Adipocyte (in vitro differentiated cells): ENCODE data around the gene CNEP1R1.

Experiments
- DNase-seq: peaks from one replicate; pipeline ENCODE4 v3.0.0-alpha.2; 2015; ENCODE audit warnings: low read depth
- H3K27me3 ChIP-seq: replicated peaks from 2 replicates; pipeline ENCODE4 v1.7.0; 2013; ENCODE audit warnings: mild to moderate bottlenecking, low read length, moderate library complexity; ENCODE audit not compliant: control insufficient read depth, insufficient read depth
- H3K36me3 ChIP-seq: 2 replicates; pipeline ENCODE4 v1.7.0; 2013; ENCODE audit warnings: low read length, mild to moderate bottlenecking, moderate library complexity; ENCODE audit not compliant: control insufficient read depth, insufficient read depth, severe bottlenecking
- H3K4me1 ChIP-seq: 2 replicates; pipeline ENCODE4 v1.7.0; 2013; ENCODE audit warnings: mild to moderate bottlenecking, low read length, moderate library complexity; ENCODE audit not compliant: control insufficient read depth, insufficient read depth
- H3K4me3 ChIP-seq: 2 replicates; pipeline ENCODE4 v1.7.0; 2013; ENCODE audit warnings: mild to moderate bottlenecking, low read length, moderate library complexity
- H3K9ac ChIP-seq: 2 replicates; pipeline ENCODE4 v1.7.0; 2013; ENCODE audit warnings: mild to moderate bottlenecking, low read length, moderate library complexity
- H3K9me3 ChIP-seq: 2 replicates; pipeline ENCODE4 v1.7.0; 2013; ENCODE audit warnings: mild to moderate bottlenecking, low read length, moderate library complexity; ENCODE audit not compliant: control insufficient read depth

CNEP1R1 gene, protein sequence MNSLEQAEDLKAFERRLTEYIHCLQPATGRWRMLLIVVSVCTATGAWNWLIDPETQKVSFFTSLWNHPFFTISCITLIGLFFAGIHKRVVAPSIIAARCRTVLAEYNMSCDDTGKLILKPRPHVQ

DNA sequence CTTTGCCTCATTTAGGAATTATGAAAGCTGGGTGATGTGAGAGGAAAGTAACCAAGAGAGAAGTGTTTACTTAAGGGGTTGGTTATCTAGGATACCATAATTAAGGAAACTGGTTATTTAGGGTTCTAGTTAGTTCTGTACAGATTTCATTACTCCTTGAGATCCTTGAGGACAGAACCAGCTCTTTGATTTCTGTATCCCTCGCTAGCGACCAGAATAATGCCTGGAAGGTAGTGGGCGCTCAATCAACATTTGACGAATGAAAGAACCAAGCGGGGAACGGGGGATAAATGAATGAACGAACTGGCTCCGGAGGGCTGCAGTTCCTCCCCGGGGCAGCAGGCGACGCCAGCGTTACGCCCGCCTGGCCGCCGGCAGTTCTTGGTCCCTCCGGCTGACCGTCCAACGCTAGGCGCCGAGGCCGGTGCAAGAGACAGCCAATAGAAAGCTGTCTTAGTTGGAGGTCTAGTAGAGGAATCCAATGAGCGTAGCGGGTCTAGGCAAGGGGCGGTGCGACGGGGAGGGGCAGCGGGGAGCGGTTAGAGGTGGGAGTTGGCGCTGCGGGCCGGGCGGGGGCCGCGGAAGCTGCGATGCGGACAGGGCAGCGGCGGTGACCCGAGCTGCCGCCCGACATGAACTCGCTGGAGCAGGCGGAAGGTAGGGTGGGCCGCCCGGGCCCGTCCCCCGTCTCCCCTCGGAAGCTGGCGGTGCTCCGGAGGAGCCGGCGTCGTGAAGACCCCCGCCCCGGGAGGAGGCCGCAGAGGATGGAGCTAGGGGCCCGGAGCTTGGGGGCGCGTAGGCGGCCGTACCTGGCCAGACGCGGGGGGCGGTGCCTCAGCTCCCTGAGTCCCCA is at the start of gene CNEP1R1:
Gene CNEP1R1, plus strand, starts transcription at position 542 of the 853 bp plus-strand sequence. Its CDS starts 91 bp downstream, at position 633.
- H3K4me3 ChIP-seq: peak within 1 kb of the TSS; percentile 99
- H3K36me3 ChIP-seq: peaks cover 8% of the 10 kb centered on the region
- peak; percentile 98 for DNase-seq
- H3K9ac ChIP-seq: peak within 1 kb of the TSS; percentile 94
- H3K27me3 ChIP-seq: peaks cover 3% of the 10 kb centered on the region
- H3K4me1 ChIP-seq: peaks cover 12% of the 10 kb centered on the region
- no peaks in the 10 kb centered on the region for H3K9me3 ChIP-seq

DNA sequence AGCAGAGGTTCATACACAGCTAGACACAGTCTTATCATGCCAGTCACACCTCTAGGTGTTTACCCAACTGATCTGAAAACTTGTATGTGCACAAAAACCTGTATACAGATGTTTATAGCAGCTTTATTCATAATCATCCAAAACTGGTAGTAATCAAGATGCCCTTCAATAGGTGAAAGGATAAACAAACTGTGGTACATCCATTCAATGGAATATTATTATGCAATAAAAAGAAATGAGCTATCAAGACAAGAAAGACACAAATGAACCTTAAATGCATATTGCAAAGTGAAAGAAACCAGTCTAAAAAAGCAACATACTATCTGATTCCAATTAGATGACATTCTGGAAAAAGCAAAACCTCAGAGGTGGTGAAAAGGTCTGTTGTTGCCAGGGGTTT is 47.6 kb upstream of the CNEP1R1 start:
- Histone ChIP-seq H3K9me3 (peaks cover 9% of the 10 kb centered on the region), H3K4me1 (no peaks in the 10 kb centered on the region), H3K36me3 (no peaks in the 10 kb centered on the region), H3K9ac (no peak overlapping the region), H3K4me3 (no peak overlapping the region), H3K27me3 (peaks cover 10% of the 10 kb centered on the region)
- DNase-seq: no peak

DNA sequence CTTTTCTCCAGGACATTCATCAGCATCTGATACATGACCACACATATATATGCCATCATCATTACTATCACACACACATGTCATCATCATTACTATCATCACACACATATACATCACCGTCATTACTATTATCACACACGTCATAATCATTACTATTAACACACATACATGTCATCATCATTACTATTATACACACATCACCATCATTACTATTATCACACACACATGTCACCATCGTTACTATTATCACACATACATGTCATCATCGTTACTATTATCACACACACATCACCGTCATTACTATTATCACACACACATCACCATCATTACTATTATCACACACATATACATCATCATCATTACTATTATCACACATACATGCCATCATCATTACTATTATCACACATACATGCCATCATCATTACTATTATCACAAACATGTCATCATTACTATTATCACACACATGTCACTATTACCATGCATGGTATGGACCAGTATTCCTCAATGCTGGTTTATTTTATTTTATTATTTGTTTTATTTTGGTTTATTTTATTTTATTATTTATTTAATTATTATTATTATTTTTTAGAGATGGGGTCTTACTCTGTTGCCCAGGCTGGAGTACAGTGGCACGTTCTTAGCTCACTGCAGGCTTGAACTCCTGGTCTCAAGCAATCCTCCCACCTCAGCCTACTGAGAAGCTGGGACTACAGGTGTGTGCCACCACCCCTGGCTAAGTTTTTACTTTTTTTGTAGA is 46.3 kb upstream of the CNEP1R1 start:
- H3K9me3 ChIP-seq: peaks cover 9% of the 10 kb centered on the region
- no peaks in the 10 kb centered on the region for H3K4me1 ChIP-seq
- DNase-seq: no peak
- no peaks in the 10 kb centered on the region for H3K36me3 ChIP-seq
- H3K9ac ChIP-seq: no peak overlapping the region
- peaks cover 6% of the 10 kb centered on the region for H3K27me3 ChIP-seq
- no peak overlapping the region for H3K4me3 ChIP-seq

DNA sequence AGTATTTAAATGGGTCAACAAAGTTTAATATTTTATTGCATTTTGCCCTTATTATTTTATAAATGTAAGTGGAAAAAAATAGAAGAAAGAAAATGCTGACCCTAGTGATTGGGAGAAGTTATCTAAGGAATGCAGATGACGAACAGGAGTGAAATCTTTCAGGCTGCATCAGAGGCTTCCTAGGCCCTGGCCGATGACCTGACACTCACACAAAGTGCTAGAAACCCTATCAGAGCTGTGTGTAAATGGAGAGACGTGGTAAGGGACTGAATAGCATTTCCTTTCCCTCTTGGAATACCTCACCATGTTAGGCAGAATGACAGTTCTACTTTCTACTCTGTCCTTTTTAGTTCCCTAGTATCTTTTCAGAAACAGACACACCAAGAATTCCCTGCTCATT is 44.9 kb upstream of the CNEP1R1 start:
- Histone ChIP-seq H3K27me3 (peaks cover 6% of the 10 kb centered on the region), H3K4me1 (no peaks in the 10 kb centered on the region), H3K4me3 (no peak overlapping the region), H3K9ac (no peak overlapping the region), H3K9me3 (peaks cover 9% of the 10 kb centered on the region), H3K36me3 (no peaks in the 10 kb centered on the region)
- no peak for DNase-seq

DNA sequence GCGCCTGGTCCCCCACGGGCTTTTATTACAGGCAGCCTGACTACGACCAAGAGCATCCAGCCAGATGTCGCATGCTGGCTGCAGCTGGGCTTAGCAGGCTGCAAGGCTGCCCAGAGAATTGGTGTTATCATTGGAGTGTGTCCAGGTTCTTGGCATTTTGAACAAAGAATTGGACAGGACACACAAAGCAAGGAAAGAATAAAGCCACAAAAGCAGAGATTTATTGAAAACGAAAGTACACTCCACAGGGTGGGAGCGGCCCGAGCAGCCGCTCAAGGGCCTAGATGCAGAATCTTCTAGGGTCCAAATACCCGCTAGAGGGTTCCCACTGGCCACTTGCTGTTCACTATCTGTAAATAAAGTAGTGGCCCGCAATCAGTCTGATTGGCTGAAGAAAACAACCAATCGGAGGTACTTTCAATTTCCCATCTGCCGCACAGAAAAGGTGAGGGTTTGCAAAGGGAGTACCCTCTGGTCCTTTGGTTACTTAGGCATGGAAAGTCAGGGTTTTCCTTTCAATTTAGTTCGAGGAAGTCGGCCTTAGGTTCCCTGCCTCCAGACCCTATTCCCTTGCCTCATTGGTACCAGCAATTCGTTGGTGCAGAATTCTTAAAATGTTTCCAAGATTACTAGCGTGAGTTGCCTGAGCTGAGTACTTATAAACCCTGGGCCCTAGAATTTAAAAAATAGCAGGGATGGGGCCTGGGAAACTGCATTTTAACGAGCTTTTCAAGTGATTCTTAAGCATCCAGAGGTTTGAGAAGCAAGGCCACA is 38.5 kb upstream of the CNEP1R1 start:
- H3K9me3 ChIP-seq: no peaks in the 10 kb centered on the region
- DNase-seq: peak; percentile 25
- H3K4me1 ChIP-seq: no peaks in the 10 kb centered on the region

DNA sequence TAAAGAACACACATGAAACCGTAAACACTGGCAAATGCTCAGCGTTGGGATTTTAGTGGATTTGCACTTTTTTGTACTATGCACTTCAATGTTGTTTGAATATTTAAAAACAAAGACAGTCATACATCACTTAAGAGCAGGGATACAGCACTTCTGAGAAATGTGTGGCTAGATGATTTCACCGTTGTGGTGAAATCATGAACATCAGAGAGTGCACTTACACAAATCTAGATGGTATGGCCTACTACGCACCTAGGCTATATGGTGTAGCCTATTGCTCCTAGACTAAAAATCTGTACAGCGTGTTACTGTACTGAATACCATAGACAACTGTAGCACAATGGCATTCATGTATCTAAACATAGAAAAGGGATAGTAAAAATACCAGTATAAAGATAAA is 37.6 kb upstream of the CNEP1R1 start:
- no peak overlapping the region for H3K9ac ChIP-seq
- no peaks in the 10 kb centered on the region for H3K27me3 ChIP-seq
- no peak overlapping the region for H3K4me3 ChIP-seq
- no peaks in the 10 kb centered on the region for H3K9me3 ChIP-seq
- H3K36me3 ChIP-seq: no peaks in the 10 kb centered on the region
- no peak for DNase-seq
- H3K4me1 ChIP-seq: no peaks in the 10 kb centered on the region

More for the DNA sequence above, 38.5 kb upstream of the CNEP1R1 start:
- no peaks in the 10 kb centered on the region for H3K36me3 ChIP-seq
- H3K4me3 ChIP-seq: no peak overlapping the region
- H3K27me3 ChIP-seq: no peaks in the 10 kb centered on the region
- no peak overlapping the region for H3K9ac ChIP-seq

DNA sequence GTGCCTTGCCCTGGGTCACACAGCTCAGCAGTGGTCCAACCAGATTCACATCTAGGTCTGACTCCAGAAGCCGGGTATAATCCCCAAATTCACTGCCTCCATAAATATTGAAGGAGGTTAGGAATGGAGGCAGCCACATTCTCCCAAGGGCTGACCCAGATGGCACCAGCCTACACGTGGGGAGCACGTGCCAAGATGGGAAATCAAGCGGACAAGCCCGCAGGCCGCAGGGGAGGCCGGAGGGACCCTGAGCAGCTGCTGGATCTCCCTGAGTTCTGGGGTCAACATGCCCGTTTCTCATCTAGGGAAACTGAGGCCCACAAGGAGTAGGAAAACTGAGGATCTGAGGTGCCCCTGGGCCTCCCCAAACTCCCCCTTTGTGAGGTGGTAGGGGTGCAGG is 32.2 kb upstream of the CNEP1R1 start:
- Histone ChIP-seq H3K27me3 (peaks cover 15% of the 10 kb centered on the region), H3K9me3 (peaks cover 7% of the 10 kb centered on the region), H3K4me1 (no peaks in the 10 kb centered on the region), H3K9ac (no peak overlapping the region), H3K36me3 (no peaks in the 10 kb centered on the region), H3K4me3 (no peak overlapping the region)
- DNase-seq: no peak

DNA sequence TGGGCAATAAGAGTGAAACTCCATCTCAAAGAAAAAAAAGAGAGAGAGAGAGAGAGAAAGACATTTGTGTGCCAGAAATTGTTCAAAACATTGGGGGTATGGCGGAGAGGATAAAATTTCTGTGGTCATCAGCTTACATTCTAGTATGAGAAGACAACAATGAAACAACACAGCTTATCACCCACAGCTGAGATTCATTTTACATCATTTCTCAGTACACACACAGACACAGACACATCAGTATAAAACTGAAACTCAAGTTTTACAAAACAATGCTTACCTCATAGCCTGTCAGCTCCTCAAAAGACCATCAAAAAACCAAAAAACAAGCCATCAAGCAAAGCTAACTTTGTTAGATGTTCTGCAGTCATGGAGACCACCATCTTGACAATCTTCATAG is 31.4 kb upstream of the CNEP1R1 start:
- Histone ChIP-seq H3K9ac (no peak overlapping the region), H3K4me1 (no peaks in the 10 kb centered on the region), H3K9me3 (peaks cover 7% of the 10 kb centered on the region), H3K4me3 (no peak overlapping the region), H3K36me3 (no peaks in the 10 kb centered on the region), H3K27me3 (peaks cover 15% of the 10 kb centered on the region)
- DNase-seq: no peak

DNA sequence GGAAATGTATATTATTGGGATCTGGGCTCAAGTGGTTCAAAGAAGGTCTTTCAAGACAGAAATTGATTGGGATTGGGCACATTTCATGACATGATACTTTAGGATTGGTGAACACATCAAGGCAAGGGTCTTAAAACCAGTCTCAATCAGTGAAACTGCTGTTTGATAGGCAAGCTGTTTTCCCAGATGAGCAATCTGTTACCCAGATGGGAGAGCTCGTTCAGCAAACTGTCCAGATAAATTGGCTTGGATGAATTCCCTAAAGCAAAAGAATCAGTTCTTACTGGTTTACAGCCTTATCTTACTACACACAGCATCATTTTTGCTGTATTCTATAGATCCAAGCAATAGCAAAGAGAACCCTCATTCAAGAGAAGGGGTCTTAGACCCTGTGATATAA is 31.0 kb upstream of the CNEP1R1 start:
- peaks cover 15% of the 10 kb centered on the region for H3K27me3 ChIP-seq
- no peaks in the 10 kb centered on the region for H3K36me3 ChIP-seq
- H3K4me1 ChIP-seq: no peaks in the 10 kb centered on the region
- peaks cover 7% of the 10 kb centered on the region for H3K9me3 ChIP-seq
- no peak overlapping the region for H3K9ac ChIP-seq
- H3K4me3 ChIP-seq: no peak overlapping the region
- no peak for DNase-seq

DNA sequence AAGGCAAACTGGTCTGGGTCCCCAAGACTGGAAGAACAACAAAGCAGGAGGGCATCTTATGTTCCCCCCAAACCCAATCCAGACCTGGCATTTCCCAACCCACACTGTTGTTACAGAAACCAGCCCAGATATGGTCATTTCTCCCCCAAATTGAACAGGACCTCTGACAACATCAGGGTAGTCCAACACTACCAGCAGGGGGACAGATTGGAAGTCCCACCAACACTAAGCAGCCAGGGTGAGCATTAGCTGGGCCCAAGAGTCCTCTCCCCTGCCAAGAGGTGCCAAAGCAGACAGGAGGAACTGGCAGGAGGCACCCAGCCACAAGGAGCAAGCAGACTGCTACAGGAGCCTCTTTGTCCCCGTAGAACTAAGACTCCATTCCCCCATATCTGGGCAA is 29.3 kb upstream of the CNEP1R1 start:
- Histone ChIP-seq H3K36me3 (no peaks in the 10 kb centered on the region), H3K27me3 (peaks cover 20% of the 10 kb centered on the region), H3K9me3 (peaks cover 7% of the 10 kb centered on the region), H3K4me3 (no peak overlapping the region), H3K4me1 (no peaks in the 10 kb centered on the region), H3K9ac (no peak overlapping the region)
- DNase-seq: no peak
